HG03045 (cell line): ENCODE measurements around the gene ZNF236.

Source experiments
- ATAC-seq: cut with Tn5 transposase; IDR thresholded peaks from one replicate; pipeline ENCODE4 v1.9.1; 2021; ENCODE audit warnings: mild to moderate bottlenecking, moderate library complexity; ENCODE audit not compliant: unreplicated experiment

ZNF236 gene

DNA sequence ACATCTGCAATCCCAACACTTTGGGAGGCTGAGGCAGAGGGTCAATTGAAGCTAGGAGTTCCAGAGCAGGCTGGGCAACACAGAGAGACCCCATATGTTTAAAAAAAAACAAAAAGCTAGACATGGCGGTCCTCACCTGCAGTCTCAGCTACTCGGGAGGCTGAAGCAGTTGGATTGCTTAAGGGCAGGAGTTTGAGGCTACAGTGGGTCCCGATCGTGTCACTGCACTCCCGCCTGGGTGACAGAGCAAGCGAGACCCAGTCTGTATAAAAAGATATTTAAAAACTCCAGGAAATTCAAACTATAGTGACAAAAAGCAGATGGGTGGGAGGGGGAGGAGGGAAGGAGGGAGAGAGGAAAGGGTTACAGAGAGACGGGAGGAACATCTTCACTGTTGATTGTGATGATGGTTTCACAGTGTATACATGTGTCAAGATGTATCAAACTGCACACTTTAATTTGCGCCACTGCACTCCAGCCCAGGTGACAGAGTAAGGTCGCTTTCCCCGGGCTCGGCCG, 942 bp upstream of the ZNF236 start:
- no peak for ATAC-seq

DNA sequence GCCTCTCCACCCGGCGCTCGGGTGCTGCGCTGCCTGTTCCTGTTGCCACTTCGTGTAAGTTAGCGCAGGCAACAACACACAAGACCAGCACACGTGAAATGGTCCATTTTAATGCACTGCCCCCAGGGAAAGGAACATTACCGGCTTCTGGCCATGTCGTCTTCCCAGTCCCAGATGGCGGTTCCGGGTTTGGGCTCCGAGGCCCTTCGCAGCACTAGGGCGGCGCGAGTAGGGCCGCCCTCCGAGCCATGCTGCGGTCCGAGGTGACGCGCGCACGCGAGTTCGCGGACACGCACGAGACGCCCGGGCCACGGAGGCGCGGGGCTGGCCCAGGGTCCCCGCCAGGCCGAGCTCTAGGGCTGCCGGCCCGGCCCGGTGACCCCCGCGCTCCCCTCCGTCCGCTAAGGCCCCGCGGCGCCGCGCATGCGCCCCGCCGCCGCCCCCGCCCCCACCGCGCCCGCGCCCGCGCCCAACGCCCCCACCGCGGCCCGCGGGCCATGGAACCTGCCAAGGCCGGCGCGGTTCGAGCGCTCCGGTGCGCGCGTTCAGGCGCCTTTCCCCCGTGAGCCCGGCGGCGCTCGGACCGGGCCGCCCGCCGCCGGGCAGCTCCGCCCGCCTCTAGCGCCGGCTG, 367 bp upstream of the ZNF236 start:
- peak; percentile 47 for ATAC-seq

DNA sequence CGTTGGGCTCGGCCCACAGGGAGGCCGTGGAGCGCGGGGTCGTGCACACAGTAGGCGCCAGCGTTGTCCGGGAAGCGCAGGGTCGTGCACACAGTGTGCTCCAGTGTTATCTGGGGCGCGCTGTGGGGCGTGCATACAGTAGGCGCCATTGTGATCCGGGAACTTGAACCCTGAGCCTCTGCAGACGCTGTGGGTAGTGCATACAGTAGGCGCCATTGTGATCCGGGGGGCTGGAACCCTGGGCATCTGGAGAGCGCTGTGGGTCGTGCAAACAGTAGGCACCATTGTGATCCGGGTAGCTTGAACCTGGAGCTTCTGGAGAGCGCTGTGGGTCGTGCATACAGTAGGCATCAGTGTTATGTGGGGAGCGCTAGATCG, 793 bp downstream of the ZNF236 start:
- ATAC-seq = no peak

DNA sequence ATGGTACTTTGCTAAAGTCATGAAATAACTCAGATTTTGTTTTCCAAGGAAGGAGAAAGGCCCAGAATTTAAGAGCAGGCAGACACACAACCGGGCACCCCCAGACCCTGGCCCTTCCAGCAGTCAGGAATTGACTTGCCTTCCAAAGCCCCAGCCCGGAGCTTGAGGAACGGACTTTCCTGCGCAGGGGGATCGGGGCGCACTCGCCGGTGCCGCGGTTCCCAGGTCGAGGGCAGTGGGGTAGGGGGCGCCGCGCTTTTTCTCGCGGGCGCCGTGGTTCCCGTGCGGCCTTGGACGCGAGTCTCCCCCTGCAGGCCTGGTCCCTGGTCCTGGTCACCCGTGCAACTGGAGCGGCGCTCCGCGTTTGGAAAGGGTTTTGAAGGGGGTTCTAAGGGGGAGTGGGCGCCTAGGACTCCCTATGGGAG, 1.2 kb downstream of the ZNF236 start:
- no peak for ATAC-seq

DNA sequence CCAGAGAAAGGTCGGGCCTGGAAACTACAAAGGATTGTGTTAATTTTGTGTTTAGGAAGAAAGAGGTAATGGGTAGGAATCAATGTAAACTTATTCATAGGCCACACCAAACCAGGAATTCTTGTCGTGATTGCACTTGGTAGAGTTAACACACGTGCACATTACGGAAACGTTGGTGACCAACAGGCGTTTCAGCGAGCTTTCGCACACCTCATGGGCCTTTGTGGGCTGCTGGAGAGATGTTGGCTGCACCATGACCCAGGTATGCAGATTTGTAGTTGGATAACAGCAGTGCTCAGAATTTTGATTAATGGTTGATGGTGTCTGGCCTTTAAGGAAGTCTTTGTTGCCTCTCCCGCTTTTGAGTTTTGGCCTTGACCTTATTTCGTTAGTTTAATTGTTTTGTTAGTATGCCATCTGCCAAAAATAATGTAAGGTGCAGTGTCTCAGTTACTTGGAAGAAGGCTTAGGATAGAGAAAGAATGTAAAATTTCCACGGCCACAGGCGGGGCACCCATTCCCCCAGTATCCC, 1.9 kb downstream of the ZNF236 start:
- ATAC-seq = no peak

DNA sequence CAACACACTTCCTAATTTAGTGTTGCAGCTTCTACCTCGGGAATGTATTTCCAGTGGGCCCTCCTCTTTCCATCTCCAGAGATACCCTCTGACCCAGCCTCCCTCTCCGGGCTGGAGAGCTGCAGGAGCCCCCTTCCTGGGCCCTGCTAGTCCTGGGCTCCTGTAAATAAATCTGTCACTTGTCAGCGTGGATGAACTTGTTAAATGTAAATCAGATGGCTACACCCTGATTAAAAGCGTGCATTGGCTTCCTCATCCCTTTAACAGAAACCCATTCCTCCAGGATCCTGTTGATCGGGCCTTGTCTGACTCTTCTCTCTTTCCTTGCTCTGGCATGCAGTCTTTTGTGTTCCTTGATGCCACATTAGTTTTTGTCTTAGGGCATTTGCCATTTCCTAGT, 2.4 kb downstream of the ZNF236 start:
- ATAC-seq = no peak

DNA sequence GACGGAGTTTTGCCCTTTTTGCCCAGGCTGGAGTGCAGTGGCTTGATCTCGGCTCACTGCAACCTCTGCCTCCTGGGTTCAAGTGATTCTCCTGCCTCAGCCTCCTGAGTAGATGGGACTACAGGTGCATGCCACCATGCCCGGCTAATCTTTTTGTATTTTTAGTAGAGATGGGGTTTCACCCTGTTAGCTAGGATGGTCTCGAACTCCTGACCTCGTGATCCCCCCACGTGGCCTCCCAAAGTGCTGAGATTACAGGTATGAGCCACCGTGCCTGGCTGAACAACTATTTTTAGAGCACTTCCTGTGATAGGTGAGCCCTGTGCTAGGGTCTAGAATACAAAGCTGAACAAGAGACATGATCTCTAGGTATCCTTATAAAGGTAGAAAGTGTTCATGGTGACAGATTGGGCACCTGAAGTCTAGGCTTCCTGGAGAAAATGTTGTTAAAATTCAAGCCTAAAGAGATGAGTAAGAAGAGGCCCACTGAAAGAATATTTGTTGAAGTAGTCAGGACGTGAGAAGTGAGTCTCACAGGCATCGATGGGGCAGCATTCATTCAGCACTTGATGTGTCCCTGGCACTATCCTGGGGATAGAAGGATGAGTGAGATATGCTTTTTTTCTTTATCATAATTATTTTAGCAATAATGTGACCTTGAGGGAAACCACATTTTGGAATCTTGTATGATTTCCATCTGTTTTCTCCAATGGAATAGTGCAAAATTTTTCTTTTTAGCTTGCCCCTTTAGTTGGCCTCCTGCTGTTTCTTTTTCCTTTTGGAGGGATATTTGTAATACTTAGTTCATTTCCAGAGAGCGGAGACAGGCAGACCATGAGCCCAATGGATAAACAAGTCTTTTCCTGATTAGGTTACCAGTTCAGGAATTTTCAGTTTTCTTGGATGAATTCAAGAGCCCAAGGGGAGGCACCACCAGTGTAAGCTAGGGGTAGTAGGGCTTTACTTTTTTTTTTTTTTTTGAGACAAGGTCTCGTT, 5.1 kb downstream of the ZNF236 start:
- ATAC-seq = no peak

DNA sequence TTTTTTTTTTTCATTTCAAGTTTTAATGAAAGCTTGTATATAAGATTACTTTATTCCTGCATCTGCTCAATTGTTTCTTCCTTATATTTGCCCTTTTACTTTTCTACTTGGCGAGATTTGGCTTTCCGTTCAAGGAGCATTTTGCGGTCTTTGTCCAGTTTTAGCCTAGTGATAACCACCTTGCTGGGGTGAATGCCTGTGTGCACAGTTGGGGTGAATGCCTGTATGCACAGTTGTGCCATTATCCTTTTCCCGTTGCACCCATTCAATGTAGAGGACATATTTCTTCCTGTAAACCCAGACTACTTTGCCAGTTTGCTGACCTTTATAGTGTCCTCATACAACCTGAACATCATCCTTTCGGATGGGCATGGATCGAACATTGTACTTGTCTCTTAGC, 12.0 kb downstream of the ZNF236 start:
- ATAC-seq = no peak

DNA sequence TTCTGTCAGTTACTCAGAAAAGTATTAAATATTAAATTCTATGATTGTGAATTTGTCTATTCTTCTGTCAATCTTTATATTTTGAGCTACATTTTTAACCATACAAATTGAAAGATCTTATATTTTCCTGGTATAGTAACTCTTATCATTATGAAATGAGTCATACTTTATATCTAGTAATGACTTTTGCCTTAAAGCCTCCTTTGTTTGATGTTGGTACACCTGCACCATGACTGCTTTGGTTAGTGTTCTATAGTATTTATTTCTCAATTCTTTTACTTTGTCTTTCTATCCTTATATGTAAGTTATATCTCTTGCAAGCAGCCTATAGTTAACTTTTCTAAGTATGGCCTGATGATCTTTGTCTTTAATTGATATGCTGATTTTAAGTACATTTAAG, 13.0 kb downstream of the ZNF236 start:
- ATAC-seq = no peak

DNA sequence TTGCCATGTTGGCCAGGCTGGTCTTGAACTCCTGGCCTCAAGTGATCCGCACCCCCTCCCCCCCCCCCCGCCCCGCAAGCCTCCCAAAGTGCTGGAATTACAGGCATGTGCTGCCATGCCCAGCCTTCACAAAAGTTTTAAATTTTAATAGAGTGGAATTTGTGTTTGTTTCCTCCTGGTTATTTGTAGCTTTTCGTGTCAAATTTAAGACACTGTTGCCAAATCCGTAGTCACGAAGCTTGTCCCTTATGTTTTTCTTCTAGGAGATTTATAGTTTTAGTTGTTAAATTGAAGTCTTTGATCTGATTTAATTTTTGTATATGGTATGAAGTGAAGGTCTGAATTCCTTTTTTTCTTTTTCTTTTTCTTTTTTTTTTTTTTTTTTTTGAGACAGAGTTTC, 14.7 kb downstream of the ZNF236 start:
- no peak for ATAC-seq

DNA sequence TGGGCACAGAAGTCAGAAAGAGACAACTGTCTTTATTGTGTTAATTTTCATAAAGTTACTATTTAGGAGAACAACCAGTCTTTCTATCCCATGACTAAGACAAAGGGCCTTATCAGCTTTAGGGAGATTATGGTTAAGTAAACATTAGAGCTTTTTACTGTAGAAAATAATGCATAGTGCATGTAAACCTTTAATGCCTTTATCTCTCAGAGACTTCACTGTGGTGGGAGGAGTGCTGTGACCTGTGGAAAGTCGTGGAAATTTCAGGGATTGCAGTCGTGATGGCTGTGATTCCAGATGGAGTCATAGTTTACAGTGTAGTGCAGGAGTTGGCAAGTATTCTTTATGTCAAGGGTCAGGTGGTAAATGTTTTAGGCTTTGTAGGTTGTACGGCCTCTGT, 15.8 kb downstream of the ZNF236 start:
- ATAC-seq = no peak

DNA sequence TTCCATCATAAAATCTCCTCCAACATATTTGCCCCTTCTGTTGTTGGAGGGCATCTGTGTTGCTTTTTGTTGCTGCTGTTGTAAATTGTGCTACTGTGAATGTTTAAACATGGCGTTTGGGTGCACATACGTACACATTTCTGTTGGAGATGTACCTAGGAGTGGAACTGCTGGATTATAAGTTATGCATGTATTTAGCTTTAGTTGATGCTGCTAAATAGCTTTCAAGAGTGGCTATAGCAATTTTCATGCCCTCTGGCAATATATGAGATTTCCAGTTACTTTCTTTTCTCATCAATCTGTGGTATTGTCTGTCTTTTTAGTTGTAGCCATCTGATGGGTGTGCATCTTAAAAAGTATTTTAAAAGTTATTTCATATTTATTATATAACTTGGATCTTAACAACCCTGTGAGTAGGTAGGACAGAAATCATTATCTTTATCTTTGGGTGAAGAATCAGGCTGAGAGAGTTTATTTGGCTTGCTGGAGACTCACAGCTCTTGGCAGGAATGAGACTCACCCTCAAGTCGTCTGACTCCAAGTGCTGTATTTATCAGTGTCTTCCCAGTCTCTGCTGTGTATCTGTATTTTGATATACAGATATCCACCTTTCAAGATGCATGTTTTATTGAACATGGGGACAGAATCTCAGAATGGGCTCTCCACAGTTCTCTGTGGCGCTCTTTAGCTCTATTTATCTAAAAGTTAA, 16.9 kb downstream of the ZNF236 start:
- no peak for ATAC-seq

DNA sequence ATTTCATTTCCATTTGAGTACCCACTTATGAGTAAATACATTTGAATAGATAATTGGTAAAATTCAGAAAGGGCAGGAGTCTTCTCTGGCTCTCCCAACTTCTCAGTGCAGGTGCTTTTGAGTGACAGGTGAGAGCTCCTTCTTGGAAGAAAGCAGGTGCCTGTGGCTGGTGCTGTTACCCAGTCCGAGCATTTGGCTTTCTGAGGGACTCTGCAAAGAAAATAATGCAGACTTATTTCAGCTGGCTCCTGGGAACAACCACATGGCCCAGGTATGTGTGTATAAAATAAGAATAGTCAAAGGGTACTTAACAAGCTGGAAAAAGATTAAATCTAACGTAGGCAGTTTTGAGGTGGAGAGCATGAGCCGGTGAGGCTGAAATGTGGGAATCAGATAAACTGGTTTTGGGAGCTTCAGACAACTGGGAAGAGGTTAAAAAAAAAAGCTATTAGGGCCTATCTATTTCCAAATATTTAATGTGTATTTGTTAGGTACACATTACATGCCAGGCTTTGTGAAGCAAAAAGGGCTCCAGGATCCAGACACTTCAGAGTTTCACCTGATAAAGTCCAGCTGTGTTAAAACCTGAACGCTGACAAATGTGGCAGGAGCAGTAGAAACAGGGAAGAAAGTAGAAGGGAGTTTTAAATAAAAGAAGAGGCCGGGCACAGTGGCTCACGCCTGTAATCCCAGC, 20.6 kb downstream of the ZNF236 start:
- no peak for ATAC-seq

DNA sequence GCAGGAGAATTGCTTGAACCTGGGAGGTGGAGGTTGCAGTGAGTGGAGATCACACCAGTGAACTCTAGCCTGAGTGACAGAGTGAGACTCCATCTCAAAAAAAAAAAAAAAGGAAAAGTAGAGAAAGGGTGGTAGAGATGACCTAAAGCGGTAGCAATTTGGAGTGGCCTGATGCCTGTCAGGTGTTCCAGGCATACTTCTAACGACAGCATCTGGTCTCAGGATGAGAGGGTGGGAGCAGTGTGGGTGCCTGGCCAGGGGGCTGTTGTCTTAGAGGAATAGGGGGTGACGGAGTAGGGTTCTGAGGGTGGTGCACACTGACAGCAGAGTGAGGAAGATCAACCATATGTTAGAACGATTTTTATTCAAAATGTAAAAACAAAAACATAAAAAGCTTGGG, 21.8 kb downstream of the ZNF236 start:
- no peak for ATAC-seq

DNA sequence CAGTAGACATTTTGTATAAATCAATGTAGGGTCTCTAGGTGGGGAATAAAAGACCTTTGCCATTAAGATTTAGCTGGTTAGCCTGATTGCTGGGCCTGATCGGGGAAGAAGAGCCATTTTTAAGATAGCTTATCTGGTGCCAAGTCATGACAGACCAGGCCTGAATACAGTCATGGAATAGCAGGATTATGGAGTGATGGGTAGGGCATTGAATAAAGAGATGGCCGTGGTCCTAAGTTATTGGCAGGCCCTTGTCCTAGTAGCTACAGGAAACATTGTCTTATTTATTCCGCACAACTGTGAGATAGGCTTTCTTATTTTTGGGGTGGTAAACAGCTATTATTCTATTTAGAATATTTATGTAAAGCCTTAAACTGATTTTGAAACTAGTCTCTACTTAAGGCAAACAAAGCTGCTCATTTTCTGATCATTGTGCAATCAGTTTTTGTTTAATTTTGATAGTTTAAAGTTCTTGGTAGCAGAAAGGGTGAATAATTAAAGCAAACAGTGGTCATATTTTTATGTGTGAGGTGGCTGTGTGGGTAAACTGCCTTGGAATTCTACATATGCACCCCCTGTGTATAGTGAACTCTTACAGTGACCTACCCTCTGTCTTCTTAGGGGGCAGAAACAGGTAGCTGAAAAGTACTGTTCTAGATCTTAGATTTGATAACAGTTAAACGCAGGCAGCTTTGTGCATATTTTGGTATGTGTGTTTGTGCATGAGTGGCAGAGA, 22.6 kb downstream of the ZNF236 start:
- no peak for ATAC-seq

DNA sequence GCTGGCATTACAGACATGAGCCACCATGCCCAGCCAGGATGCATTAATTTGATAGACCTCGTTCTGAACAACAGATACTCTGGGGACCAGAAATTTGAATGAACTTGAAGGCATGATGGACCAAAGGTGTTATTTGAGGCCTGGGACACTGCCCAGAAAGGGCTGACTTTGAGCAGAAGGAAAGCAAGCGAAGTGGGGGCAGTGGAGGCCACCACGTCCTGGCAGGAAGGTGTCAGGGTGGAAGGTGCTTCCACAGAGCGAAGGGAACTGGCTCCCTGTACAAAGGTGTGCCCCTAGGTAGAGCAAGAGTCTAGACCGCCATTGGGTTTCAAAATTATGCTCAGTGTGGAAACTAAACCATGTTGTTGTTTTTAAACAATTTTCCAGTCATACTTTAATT, 23.9 kb downstream of the ZNF236 start:
- no peak for ATAC-seq

DNA sequence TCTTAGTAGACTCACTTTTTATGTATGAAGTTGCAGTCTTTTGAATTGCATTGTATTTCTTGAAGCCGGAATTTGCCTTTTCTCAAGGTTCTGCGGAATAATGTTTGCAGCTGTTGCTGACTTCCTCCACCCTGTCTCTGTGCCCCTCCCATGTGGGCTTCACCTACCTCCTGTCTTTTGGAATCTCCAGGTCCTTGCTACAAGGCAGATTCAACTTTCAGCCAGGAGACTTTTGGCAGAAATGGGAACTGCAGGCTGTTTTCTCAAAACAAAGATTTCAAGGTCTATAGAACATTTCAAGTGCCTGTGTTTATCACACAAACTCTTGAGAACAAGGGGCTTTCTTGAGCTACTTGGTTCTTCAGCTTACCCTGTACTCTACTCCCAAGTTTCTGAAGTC, 25.6 kb downstream of the ZNF236 start:
- no peak for ATAC-seq

DNA sequence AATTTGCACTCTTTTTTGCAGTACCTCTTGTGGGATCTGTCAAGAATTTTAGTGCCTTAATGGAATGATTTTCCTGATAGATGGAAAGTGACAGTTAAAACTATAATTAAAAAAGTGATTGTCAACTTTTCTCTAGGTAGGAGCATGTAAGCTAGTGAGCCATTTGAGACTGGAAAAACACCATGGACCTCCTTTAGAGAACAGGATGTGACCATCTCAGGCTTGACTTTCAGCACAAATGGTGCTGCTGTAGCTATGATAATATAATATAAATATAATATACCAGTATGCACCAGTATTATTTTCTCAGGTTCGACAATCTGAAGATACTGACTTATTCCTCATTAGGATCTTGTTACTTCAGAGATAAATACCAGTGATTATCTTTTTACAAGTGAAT, 27.8 kb downstream of the ZNF236 start:
- ATAC-seq = no peak

DNA sequence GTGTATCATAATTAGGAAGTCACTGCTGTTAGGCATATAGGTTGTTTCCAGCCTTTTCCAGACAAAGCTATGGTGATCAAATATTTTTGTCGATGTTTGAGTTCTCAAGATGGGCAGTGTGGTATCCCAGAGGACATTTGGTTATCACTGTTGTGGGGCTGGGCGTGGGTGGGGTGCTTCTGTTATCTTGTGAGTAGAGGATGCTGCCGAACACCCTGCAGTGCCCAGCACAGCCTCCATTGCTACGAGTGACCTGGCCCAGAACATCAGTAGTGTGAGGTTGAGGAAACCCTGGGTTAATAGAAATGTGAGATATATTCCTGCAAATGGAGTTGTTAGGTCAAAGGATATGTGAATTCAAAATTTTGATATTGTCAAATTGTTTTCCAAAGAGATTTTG, 33.2 kb downstream of the ZNF236 start:
- ATAC-seq = no peak

DNA sequence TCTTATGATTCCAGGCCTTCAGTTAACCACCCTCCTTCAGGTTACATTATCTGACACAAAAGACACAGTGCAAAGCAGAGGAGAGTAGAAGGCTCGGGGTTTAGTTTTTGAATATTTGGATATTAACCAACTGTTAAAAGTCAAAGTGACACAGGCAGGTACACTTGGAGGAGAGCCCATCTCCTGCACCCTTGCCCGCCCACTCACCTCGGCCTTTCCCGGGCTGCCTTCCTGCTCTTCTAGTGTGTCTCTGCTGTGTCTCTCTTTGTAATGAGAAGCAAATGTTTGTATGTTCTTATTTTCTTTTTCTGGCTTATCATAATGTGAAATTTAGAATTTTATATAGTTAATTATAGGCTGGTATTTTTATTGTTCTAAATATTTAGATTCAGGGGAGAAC, 35.1 kb downstream of the ZNF236 start:
- no peak for ATAC-seq
